ENCODE data around the gene XRN2.
"Not testable (repeated sequence)": the region's sequence is repeated elsewhere in the genome, so short reads cannot be mapped to it uniquely, and the experiment has no call there.

Gene XRN2

GRCh38 chr20:21391972-21392352 lies 88.8 kb downstream of the XRN2 start:
- no peak for DNase-seq

DNA sequence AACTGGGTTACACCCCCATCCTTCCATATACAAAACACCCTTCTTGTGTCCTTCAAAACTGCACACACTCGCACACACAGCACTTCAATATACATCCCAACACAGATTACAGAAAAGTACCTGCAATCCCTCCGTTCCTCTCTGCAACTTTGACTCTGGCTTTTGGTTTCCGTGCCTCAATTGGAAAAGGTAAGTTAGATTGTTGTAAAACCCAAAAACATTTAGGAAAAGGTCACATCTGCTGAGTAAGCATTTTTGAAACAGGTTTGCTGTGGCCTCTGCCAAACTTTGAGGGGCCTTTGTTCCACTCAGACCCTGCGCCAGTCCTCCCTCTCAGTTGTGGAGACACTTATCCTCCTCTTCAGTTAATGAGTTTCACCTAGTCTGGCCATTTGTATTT lies 90.0 kb downstream of the XRN2 start:
- peak; percentile 75 for DNase-seq

DNA sequence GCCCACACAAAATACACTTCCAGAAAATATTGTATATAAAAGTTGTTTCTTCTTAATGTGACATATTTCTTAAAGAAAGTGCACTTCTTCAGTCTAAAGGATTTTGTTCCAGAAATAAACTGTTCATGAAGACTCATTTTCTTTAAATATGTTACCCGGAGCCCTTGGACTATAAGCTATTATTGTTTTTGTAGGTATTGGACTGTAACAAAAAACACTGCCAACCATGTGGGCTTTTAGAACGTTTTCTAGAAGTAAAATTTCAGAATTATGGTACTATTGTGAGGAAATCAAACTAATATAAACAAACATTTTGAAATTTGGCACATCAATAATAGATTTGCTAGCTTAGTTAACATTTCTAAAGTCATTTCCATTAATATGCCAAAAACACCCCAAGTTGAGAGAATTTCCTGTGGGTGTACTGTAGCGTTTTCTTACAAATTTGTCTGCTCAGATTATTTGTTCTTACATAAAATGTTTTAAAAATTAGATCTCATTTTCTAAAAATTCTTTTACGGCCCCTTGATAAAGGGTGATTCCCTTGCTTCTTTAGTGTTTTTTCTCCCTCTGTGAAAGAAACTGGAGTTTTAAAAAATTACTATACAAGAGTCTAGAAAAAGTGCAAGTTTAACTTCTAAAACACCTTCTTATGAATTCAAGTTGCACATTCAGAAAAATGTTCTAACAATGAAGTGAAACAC lies 90.8 kb downstream of the XRN2 start:
- DNase-seq: no peak

DNA sequence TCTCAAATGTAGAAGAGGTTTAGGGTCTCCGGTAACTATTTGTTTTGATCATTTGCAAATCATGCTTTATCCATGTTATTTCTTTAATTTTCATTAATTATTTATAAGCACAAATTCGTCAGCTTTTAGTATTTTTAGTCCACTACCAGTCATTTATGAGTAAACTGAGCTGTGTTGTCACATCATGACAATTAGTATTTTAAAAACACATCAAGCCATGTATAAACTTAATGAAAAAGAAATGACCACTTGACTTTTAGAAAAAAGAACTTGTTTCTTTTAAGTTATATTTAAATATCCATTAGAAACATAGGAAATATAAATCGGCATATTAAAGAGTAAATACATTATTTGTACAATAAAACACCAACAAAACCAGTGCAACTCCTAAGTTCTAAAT lies 91.4 kb downstream of the XRN2 start:
- DNase-seq: no peak

GRCh38 chr20:21395051-21395665 lies 92.0 kb downstream of the XRN2 start:
- no peak for DNase-seq

DNA sequence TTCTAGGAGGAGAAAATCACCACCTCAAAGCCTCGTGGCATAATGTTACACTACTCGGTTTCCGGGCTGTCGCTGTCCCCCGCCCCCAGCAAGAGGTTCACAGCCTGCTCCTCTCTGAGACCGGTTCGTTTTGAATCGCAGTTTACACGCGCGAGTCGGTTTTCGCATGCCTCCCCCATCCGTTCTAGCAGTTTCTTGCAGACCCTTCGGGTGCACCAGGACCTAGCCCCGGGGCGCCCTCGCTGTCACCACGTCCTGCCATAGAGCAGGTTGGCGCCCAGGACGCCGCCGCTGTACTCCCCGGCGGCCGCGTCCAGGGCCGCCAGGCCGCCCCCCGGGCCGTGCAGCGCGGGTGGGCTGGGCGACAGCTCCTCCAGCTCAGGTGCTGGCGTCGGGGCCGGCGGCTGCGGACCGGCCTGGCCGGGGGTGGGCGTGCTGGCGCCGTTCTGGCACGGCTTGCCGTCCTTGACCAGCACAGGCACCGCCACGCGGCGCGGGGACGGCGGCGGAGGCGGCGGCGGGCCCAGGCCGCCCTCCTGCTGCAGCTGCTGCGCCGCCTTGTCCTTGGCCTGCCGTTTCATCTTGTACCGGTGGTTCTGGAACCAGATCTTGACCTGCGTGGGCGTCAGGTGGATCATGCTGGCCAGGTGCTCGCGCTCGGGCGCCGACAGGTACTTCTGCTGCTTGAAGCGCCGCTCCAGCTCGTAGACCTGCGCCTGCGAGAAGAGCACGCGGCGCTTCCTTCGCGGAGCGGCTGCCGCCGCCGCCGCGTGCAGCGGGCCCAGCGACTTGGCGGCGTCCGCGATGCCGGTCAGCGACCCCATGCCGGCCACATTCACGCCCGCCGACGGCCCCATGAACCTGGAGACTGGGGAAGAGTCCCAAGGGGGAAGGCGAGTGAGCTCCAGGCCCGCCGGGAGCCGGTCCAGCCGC lies 92.8 kb downstream of the XRN2 start:
- DNase-seq: peak; percentile 40

DNA sequence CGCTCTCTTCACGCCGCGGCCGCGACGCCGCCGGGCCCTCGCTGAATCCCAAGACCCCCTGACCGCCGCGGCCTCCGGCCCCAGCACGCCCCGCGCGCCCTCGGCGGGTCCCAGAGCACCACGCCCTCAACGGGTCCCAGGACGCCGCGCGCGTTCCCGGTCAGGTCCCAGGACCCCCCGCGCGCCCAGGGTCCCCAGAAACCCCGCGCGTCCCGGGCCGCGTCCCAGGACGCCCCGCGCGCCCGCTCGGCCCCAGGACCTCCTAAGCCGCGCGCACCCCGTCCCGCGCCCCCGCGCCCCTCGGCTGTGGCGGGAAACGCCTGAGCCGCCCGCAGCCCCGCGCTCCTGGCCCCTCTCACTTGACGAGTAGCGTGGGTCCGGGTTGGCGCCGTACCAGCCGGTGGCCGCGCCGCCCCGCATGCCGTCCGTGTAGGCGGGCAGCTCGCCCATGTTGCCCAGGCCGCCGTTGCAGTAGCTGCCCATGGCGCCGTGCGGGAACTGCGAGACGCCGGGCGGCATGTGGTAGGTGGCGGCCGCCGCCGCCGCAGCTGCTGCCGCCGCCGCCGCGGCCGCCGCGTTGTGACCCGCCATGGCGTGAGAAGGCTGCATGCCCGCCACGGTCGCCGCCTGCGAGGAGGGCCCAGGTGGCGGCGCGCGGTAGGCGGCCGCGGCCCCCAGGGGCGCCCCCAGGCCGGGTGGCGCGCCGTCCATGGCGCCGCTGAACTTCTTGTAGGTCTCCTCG lies 93.6 kb downstream of the XRN2 start:
- peak; percentile 56 for DNase-seq

DNA sequence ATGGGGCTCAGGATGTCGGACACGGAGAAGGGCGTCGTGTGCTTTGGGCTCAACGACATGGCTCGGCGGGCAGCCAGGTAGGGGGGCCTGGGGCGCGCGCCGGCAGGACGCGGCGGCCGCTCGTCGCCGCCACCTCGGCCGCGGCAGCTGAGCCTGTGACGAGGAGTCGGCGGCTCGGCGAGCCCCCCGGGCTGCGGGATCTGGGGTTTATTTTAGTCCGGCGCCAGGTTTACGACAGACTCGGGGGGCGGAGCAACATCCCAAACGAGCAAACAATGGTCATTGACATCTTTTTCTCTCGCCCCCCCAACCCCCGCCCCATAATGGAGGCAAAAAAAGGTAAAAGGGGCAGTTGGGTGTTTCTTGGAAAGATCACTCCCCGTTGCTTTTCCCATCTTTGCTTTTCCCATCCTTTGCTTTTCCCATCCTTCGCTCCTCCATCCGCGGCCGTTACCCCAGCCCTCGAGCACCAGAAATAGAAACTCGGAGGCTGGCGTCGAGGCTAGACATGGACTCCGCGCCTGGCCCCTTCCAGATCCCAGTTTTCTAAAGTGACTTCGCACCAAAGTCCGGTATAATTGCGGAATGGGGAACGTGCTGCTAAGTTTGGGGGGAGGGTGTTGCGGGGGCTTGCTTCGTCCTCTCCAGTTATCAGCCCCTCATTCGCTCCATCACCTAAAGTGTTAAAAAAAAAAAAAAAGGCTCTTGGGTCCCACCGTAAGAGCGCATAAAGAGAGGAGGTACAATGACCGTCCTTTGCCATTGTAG lies 94.4 kb downstream of the XRN2 start, which contains the start of gene NKX2-4:
TSS of gene NKX2-4 (minus strand) at position 186 of the 768 bp plus-strand sequence. CDS start at position 59, 127 bp downstream.
- peak; percentile 60 for DNase-seq

- no peak for DNase-seq
Observed at GRCh38 chr20:21398109-21399004, 95.2 kb downstream of the XRN2 start.

DNA sequence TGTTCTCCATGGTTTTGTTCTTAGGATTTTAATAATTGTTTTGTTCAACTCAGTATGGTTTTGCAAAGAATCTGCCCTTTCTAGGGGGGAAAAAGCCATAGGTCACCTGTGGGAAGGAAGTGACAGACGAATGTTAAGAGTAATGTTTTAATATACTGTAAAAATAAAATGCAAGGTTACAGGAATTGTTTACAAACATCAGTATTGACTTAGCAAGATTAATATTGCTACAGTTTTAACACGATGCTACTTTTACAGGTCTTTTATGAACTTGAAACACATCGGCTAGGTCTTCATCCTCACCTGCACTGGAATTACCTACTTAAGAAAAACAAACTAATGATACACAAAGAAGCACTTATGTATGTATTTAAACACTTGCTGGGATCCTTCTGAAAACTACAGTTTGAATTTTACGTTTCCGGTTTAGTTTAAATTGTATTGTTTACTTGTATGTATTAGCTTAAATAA lies 95.9 kb downstream of the XRN2 start:
- DNase-seq: no peak

GRCh38 chr20:21411725-21412124 lies 108.6 kb downstream of the XRN2 start:
- no peak for DNase-seq

- DNase-seq: not testable (repeated sequence)
Observed at GRCh38 chr20:21413996-21414395, 110.9 kb downstream of the XRN2 start.

- DNase-seq: not testable (repeated sequence)
Observed at GRCh38 chr20:21419147-21419546, 116.0 kb downstream of the XRN2 start.

DNA sequence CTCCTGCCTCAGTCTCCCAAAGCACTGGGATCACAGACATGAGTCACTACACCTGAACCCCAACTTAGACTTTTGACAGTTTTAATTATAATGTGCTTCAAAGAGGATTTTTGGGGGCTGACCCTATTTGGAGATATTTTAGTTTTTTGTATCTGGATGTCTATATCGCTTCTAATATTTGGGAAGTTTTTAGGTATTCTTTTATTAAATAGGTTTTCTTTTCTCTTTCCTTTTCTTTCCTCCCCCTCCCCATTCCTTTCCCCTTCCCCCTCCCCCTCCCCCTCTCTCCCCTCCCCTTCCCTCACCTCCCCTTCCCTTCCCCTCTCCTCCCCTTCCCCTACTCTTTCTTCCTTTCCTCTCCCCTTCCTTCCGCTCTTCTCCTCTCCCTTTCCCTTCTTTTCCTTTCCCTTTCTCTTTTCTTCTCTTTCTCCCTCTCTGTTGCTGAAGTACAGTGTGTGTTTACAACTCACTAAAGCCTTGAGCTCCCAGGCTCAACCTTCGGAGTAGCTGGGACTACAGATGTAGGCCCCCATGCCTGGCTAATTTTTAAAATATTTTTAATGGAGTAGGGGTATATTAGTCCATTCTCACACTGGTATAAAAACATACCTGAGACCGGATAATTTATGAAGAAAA lies 118.6 kb downstream of the XRN2 start:
- no peak for DNase-seq

DNA sequence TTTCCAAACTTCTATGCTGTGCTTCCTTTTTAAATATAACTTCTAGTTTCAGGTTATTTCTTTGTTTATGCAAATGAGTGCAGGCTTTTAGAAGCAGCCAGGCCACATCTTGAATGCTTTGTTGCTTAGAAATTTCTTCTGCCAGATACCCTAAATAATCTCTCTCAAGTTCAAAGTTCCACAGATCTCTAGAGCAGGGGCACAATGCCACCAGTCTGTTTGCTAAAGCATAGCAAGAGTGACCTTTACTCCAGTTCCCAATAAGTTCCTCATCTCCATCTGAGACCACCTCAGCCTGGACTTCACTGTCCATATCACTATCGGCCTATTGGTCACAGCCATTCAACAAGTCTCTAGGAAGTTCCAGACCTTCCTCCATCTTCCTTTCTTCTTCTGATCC lies 120.6 kb downstream of the XRN2 start:
- DNase-seq: not testable (repeated sequence)

- no peak for DNase-seq
Observed at GRCh38 chr20:21424846-21425245, 121.7 kb downstream of the XRN2 start.

DNA sequence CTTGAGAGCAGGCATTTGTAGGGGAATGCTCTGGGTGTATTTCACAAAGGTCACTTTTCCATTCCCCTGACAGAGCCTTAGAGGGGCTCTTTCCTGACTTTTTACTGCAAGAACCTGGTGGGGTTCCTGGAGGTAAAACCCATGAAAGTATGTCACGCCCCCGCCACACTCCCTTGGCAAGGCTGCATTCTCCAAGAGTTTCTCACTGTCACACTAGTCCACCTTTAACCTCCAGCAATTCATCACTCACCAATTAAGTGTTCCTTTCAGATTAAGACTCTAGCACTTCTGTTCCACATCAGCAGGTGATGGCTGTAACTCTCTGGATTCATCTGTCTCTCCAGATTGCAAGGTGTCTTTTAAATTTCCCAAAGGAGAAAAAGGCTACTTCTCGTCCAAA lies 126.9 kb downstream of the XRN2 start:
- DNase-seq: no peak

DNA sequence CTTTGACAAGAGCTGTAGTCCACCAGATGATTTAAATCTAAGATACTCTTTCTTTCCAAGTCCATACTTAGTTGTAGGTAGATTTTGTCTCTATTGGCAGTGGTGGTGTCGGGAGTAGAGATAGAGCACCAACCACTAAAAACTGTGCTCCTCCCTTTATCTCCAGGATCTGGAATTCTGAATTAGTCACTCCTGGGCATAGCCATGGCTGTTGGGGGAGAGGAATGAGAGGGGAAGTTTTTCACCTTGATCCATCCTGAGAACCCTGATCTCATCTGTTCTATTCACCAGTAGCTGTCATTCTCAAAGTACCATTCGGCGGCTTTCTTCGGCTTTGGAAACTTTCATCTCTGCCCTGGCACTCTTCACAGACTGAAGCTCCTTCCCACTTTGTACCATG lies 129.8 kb downstream of the XRN2 start:
- DNase-seq: no peak

GRCh38 chr20:21433329-21433890 lies 130.3 kb downstream of the XRN2 start:
- no peak for DNase-seq

DNA sequence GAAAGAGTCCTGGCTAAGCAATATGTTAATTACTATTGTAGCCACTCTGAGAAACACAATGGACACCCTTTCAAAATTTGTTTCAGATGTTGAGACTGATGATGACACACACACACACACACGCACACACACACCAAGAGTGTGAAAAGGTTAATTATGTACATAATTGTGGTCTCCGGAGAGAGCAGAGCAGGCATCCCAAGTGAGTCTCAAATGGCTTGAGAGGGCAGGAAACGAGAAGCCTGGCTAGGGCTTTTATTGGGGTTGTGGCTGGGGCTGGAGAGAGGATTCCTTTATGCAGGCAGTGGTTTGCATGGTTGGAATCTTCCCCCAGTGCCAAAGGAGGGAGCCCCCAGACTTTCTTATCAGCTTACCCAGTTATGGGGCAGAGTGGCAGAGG lies 132.4 kb downstream of the XRN2 start:
- DNase-seq: no peak

All from NCI-H1105 treated with DMSO at 0.1 percent for 48 hours (cell line).